Aorta (tissue), 5 donors: ENCODE data around the gene MAP4K1. TPM values are rescaled to one million over a fixed set of nuclear protein-coding genes. Genes with fewer than 3 reads are reported as not detected.

Source experiments
- ATAC-seq: fragments of 200-7000 bp; cut with Tn5 transposase; one replicate; pipeline ENCODE4 v1.9.1; 2022; ENCODE audit warnings: moderate library complexity; ENCODE audit not compliant: low FRiP score
- DNase-seq, 2 donors: peaks; one replicate each; pipeline ENCODE4 v3.0.0-alpha.2; 2020
- H3K27ac ChIP-seq, 2 donors: one replicate each; pipeline ENCODE4 v1.5.1; 2013; ENCODE audit warnings: low read length in 2 of 2, mild to moderate bottlenecking in 2 of 2, moderate library complexity in 2 of 2, control low read depth in 1 of 2, inconsistent platforms in 1 of 2, low read depth in 1 of 2
- H3K27me3 ChIP-seq, 2 donors: one replicate each; pipeline ENCODE4 v1.6.1; 2013; ENCODE audit warnings: control low read depth in 1 of 2, low read length in 1 of 2, mild to moderate bottlenecking in 1 of 2, moderate library complexity in 1 of 2; ENCODE audit not compliant: insufficient read depth in 2 of 2, control insufficient read depth in 1 of 2
- H3K36me3 ChIP-seq, 2 donors: one replicate each; pipeline ENCODE4 v1.6.1; 2013; ENCODE audit warnings: control low read depth in 1 of 2, low read length in 1 of 2, mild to moderate bottlenecking in 1 of 2; ENCODE audit not compliant: insufficient read depth in 2 of 2, control insufficient read depth in 1 of 2
- H3K4me1 ChIP-seq, 2 donors: one replicate each; pipeline ENCODE4 v1.6.1; 2013; ENCODE audit warnings: low read length in 2 of 2, control low read depth in 1 of 2, mild to moderate bottlenecking in 1 of 2, moderate library complexity in 1 of 2; ENCODE audit not compliant: insufficient read depth in 2 of 2, control insufficient read depth in 1 of 2
- H3K4me3 ChIP-seq, 2 donors: one replicate each; pipeline ENCODE4 v1.5.1; 2013; ENCODE audit warnings: low read length in 2 of 2, control low read depth in 1 of 2, mild to moderate bottlenecking in 1 of 2
- H3K9me3 ChIP-seq: one replicate; pipeline ENCODE4 v1.6.1; 2013; ENCODE audit warnings: mild to moderate bottlenecking, low read length; ENCODE audit not compliant: control insufficient read depth
- WGBS, 2 donors: extraction: QIAGEN DNeasy Blood & Tissue Kit; methylation state at CpG; one replicate each; pipeline ENCODE4 v1.1.7; 2013; 5-methylcytosine and 5-hydroxymethylcytosine counted together
- intact Hi-C, 2 donors: fragments of 100-400 bp; cut with DNase I; formaldehyde crosslinking; loops; one replicate each; pipeline versions ENCODE4 v1.14.2 to v1.15.0; 2022
- polyA plus RNA-seq, 2 donors: library from polyadenylated mRNA; stranded (reverse); fragments of 200-250 nt; gene quantifications; one replicate each; pipeline ENCODE4 v1.2.3, GENCODE V29; 2013
- total RNA-seq, 2 donors: library from RNA; stranded (reverse); fragmentation: NEBNext Ultra II Directional; extraction: Animal tissue kit (Norgen Biotek cat#: 25700); gene quantifications; one replicate each; pipeline ENCODE4 v1.2.1, GENCODE V29; 2021
- donor health status: healthy with polysubstance abuse.
- donor health status: Bipolar disorder and iron deficiency.
- donor health status: DM: no; HTN: no; CAD: no.
- donor health status: DM: no; HTN: no; CAD: no.
- donor health status: DM: yes; HTN: yes; CAD: no.

Gene MAP4K1
- total and polyA plus RNA-seq, 4 donors = 1.6 to 13.2 (median 4.7) TPM

DNA sequence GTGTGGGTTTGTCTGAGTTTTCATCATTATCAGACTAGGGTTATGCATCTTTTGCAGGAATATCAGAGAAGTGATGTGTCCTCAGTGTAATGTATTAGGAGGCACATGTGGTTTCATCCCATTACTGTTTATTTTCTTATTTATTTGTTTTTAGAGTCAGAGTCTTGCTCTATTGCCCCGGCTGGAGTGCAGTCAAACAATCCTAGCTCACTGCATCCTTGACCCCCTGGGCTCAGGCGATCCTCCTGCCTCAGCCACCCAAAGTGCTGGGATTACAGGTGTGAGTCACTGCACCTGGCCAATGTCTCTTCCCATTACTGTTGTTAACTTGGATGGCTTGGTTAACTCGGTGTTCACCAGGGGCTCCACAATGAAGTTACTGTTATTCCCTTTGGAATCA is 67.4 kb downstream of the MAP4K1 start:
- Histone ChIP-seq H3K4me3 (no peak overlapping the region), H3K27me3 (no peaks in the 10 kb centered on the region), H3K9me3 (no peaks in the 10 kb centered on the region), H3K36me3 (no peaks in the 10 kb centered on the region), H3K4me1 (no peaks in the 10 kb centered on the region), H3K27ac (no peak overlapping the region)
- WGBS, 2 donors = 74 to 78% methylated on average over 3 of the region's 3 CpGs
- ATAC-seq (no peak), DNase-seq (peak in 1 of 2 donors; percentile 6)
- intact Hi-C loops = no loop called here

DNA sequence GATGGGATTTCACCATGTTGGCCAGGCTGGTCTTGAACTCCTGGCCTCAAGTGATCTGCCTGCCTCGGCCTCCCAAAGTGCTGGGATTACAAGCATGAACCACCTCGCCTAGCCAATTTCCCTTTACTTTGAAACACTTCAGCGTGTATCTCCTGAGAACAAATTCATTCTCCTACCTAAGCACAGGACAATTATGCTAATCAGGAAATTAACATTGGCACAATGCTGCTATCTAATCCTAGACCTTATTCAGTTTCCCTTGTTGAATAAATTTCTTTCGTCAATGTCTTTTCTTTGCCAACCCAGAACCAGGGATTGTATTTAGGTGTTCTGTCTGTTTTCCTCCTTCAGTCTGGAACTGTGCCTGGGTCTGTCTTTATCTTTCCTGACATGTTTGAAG is 67.8 kb downstream of the MAP4K1 start:
- DNase-seq (no peak), ATAC-seq (no peak)
- intact Hi-C loops = loop anchor here (10.0 kb wide), 2 partner anchors 325 to 385 kb away; partner anchors contain the start of genes MRPS12 (in 1 of the 2), RINL (in 1 of the 2) and SARS2 (in 1 of the 2)
- Histone ChIP-seq H3K4me1 (no peaks in the 10 kb centered on the region), H3K9me3 (no peaks in the 10 kb centered on the region), H3K27me3 (no peaks in the 10 kb centered on the region), H3K36me3 (no peaks in the 10 kb centered on the region), H3K27ac (no peak overlapping the region), H3K4me3 (no peak overlapping the region)
- 82 to 86% methylated on average over 4 of the region's 4 CpGs for WGBS, 2 donors

DNA sequence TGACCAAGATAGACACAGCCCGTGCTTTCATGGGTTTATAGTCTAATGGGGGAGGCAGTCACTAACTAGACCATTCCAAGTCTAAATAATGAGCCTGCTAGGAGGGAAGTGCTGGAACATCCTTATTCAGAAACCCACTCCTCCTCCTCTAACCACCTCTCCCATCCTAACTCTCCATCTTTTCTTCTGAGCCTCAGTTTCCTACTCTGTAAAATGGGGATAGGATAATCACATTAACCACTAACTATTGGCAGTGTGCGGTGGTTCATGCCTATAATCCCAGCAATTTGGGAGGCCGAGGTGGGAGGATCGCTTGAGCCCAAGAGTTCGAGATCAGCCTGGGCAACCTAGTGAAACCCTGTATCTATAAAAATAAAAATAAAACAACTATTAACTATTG is 68.7 kb downstream of the MAP4K1 start:
- no peaks in the 10 kb centered on the region for H3K9me3 ChIP-seq
- H3K27ac ChIP-seq = no peak overlapping the region
- WGBS, 2 donors = 94 to 95% methylated on average over 5 of the region's 5 CpGs
- DNase-seq = peak in 1 of 2 donors; percentile 9
- intact Hi-C loops = loop anchor here (10.0 kb wide), 2 partner anchors 326 to 386 kb away; partner anchors contain the start of genes MRPS12 (in 1 of the 2), RINL (in 1 of the 2) and SARS2 (in 1 of the 2)
- no peaks in the 10 kb centered on the region for H3K4me1 ChIP-seq
- no peaks in the 10 kb centered on the region for H3K36me3 ChIP-seq
- no peaks in the 10 kb centered on the region for H3K27me3 ChIP-seq
- ATAC-seq = no peak
- no peak overlapping the region for H3K4me3 ChIP-seq

DNA sequence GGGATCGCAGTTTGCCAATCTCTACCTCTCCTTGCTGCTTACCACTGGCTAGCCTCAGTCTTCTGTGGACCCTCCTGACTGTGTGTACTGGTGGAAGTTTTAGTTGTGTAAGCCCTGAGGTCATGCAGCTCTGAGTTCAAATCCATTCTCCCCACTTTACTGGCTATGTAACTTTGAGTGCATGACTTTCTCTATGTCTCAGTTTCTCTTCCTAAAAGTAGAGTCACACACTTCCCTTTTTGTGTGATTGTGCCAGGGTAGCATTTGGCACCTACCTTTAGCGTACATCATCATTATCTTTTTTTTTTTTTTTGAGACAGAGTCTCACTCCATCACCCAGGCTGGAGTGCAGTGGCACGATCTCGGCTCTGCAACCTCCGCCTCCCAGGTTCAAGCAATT is 70.3 kb downstream of the MAP4K1 start:
- no peaks in the 10 kb centered on the region for H3K4me1 ChIP-seq
- H3K9me3 ChIP-seq = no peaks in the 10 kb centered on the region
- no peaks in the 10 kb centered on the region for H3K36me3 ChIP-seq
- intact Hi-C loops = loop anchor here (10.0 kb wide), 2 partner anchors 327 to 387 kb away; partner anchors contain the start of genes MRPS12 (in 1 of the 2), RINL (in 1 of the 2) and SARS2 (in 1 of the 2)
- ATAC-seq = no peak
- peak in 1 of 2 donors; percentile 17 for DNase-seq
- H3K27me3 ChIP-seq = no peaks in the 10 kb centered on the region
- no peak overlapping the region for H3K27ac ChIP-seq
- H3K4me3 ChIP-seq = no peak overlapping the region
- 90 to 91% methylated on average over 5 of the region's 5 CpGs for WGBS, 2 donors

DNA sequence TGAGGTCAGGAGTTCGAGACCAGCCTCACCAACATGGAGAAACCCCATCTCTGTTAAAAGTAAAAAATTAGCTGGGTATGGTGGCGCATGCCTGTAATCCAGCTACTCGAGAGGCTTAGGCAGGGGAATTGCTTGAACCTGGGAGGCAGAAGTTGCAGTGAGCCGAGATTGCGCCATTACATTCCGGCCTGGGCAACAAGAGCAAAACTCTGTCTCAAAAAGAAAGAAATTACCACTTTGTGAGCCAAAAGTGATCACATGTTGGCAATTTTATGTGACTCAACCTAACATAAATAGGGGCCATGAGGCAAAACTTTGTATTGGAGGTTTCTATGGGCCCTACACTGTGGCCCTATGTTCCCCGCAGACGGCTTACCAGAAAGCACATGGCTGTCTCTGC is 72.2 kb downstream of the MAP4K1 start:
- intact Hi-C loops = loop anchor here (10.0 kb wide), 2 partner anchors 329 to 389 kb away; partner anchors contain the start of genes MRPS12 (in 1 of the 2), RINL (in 1 of the 2) and SARS2 (in 1 of the 2)
- Histone ChIP-seq H3K9me3 (no peaks in the 10 kb centered on the region), H3K36me3 (no peaks in the 10 kb centered on the region), H3K4me1 (no peaks in the 10 kb centered on the region), H3K27me3 (no peaks in the 10 kb centered on the region), H3K27ac (no peak overlapping the region), H3K4me3 (no peak overlapping the region)
- 93 to 95% methylated on average over 8 of the region's 8 CpGs for WGBS, 2 donors
- DNase-seq = no peak
- ATAC-seq = no peak

DNA sequence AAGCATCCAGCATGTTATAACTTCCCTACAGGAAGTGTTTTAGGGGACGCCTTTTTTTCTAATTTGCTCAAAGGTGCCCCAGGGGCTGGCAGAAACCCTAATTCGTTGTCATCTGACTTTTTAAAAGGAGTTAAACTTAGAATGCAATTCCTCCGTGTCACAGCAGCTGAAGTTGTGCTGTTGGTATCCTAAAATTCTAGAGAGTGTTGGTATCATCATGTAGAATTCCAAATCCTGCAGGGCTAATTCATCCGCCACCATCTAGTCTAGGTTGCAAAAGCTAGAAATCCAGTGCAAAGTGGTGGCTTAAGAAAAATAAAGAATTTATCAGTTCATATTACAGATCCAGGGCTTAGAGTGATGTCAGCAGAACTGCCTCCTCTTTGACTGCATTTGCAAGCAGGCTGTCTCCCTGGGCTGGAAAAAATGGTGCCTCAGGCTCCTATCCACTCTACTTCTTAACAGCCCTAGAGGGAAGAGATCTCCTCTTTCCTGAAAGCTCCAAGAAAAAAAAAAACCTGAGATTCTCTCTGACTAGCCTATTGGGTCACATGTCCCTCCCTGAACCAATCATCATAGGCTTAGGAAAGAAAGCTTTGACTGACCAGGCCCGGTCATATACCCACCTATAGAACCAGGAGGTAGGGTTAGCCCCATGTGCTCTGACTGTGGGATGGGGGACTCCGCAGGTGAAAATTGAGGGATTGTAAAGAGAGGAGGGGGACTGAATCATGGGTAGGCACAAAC is 73.0 kb downstream of the MAP4K1 start:
- no peaks in the 10 kb centered on the region for H3K4me1 ChIP-seq
- no peak overlapping the region for H3K27ac ChIP-seq
- H3K4me3 ChIP-seq = no peak overlapping the region
- ATAC-seq (no peak), DNase-seq (no peak)
- no peaks in the 10 kb centered on the region for H3K9me3 ChIP-seq
- intact Hi-C loops = loop anchor here (1.0 to 10.0 kb wide), 3 partner anchors 330 to 390 kb away; partner anchors contain the start of genes MRPS12 (in 2 of the 2), SARS2 (in 2 of the 2) and RINL (in 1 of the 2)
- H3K36me3 ChIP-seq = no peaks in the 10 kb centered on the region
- 37 to 39% methylated on average over 6 of the region's 6 CpGs for WGBS, 2 donors
- H3K27me3 ChIP-seq = no peaks in the 10 kb centered on the region

DNA sequence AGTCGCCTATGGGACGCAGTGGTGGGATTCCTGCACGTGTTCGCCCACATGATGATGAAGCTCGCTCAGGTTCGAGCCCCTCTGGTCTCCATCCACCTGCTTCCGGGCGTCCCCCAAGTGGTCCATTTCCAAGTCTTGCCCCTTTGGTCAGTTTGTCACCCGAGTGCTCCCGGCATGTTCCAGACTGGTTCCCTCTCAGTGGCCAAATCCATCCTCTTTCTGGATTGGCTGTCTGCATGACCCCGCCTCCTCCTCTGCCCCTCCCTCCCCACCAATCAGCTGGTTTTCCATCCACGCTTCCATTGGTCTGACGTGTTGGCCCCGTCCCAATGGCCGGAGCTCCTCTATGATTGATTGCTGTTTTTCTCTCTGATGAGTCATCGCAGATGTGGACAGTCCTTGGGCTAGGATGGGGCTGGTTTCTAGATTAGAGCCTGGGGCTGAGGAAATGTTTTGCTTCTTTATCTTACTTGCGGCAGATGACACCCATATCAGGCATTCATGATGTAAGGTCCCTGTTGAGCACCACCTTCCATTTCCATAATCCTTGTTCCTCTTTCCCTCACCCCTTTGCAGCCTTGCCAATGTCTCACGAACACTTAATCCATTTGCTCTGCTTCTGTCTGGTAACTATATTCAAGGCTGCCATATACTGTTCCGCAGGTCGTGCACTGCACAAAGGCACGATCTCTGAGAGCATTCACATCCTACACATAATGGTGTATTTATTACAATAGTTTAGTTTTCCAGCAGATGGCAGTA is 73.8 kb downstream of the MAP4K1 start:
- no peaks in the 10 kb centered on the region for H3K4me1 ChIP-seq
- H3K9me3 ChIP-seq = no peaks in the 10 kb centered on the region
- intact Hi-C loops = loop anchor here (1.0 to 10.0 kb wide), 3 partner anchors 331 to 391 kb away; partner anchors contain the start of genes MRPS12 (in 2 of the 2), SARS2 (in 2 of the 2) and RINL (in 1 of the 2)
- no peaks in the 10 kb centered on the region for H3K36me3 ChIP-seq
- DNase-seq = peak; percentile 89 to 90
- peak; percentile 85 for ATAC-seq
- H3K4me3 ChIP-seq = no peak overlapping the region
- H3K27me3 ChIP-seq = no peaks in the 10 kb centered on the region
- 40 to 41% methylated on average over 21 of the region's 21 CpGs for WGBS, 2 donors
- peak overlapping the region in 1 of 2 donors; percentile 29 for H3K27ac ChIP-seq

DNA sequence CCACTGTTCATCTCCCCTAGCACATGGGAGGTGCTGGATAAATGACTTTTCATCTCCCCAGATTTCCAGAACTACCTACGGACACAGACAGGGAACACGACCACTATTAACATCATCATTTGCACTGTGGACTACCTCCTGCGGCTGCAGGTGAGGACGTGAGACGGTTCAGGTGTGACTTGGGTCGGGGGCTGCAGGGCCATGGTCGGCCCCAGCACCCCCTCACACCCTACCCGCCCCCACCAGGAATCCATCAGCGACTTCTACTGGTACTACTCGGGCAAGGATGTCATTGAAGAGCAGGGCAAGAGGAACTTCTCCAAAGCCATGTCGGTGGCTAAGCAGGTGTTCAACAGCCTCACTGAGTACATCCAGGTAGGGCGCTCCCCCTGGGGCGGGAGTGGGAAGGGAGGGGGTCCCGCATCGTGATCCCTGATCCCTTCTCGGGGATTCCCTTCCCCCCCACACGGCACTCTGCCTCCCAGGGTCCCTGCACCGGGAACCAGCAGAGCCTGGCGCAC is 74.4 kb downstream of the MAP4K1 start:
- Histone ChIP-seq H3K9me3 (no peaks in the 10 kb centered on the region), H3K4me3 (no peak overlapping the region), H3K4me1 (no peaks in the 10 kb centered on the region), H3K27me3 (no peaks in the 10 kb centered on the region), H3K36me3 (no peaks in the 10 kb centered on the region), H3K27ac (no peak overlapping the region)
- ATAC-seq (peak; percentile 13), DNase-seq (no peak)
- intact Hi-C loops = loop anchor here (10.0 kb wide), 2 partner anchors 331 to 391 kb away; partner anchors contain the start of genes MRPS12 (in 1 of the 2), RINL (in 1 of the 2) and SARS2 (in 1 of the 2)
- WGBS, 2 donors = 71 to 78% methylated on average over 17 to 19 of the region's 19 CpGs
